ENCODE data around the gene SLC22A14. TPM values are rescaled to one million over a fixed set of nuclear protein-coding genes. Genes with fewer than 3 reads are reported as not detected.

Gene SLC22A14
- total RNA-seq, 1 experiment from 2014 or later = 0.22 TPM

- ATAC-seq (no peak), DNase-seq (ENCODE audit: low read depth, low spot score) (no peak)
- Histone ChIP-seq H3K79me2 (ENCODE audit: insufficient read depth, low read length) (no peaks in the 10 kb centered on the region), H3K9me2 (ENCODE audit: insufficient read depth) (no peaks in the 10 kb centered on the region), H2AFZ (ENCODE audit: low read depth, low read length, poor library complexity, severe bottlenecking) (no peak overlapping the region), H3K9me3 (ENCODE audit: control insufficient read depth in 1 of 2, insufficient read depth in 1 of 2, low read depth in 1 of 2, low read length in 2 of 2) (no peaks in the 10 kb centered on the region), H3K27ac (ENCODE audit: low read depth, low read length) (no peak overlapping the region), H3K36me3 (ENCODE audit: control insufficient read depth in 1 of 2, insufficient read depth in 2 of 2, low read length in 2 of 2) (no peaks in the 10 kb centered on the region), H3K4me3 (replicated peaks in 1 of 2; ENCODE audit: low read depth in 1 of 2, low read length in 2 of 2) (no peak overlapping the region), H3K4me2 (ENCODE audit: low read length) (no peak overlapping the region), H3K27me3 (ENCODE audit: insufficient read depth, low read length) (no peaks in the 10 kb centered on the region), H3K9ac (ENCODE audit: low read length) (no peak overlapping the region), H3K4me1 (ENCODE audit: control insufficient read depth in 1 of 2, insufficient read depth in 2 of 2, low read length in 2 of 2) (no peaks in the 10 kb centered on the region), H4K20me1 (ENCODE audit: insufficient read depth) (no peaks in the 10 kb centered on the region)
- CTCF ChIA-PET = no interaction called here
- BruUV-seq (replicated peaks) = no TSS peak
- no peak for TF ChIP-seq POLR2A (IDR thresholded peaks at IDR 0.05; ENCODE audit: borderline replicate concordance, extremely low read depth, insufficient read depth, insufficient read length)
- no peak for TF ChIP-seq JUND (IDR thresholded peaks at IDR 0.05)
- RAD21 ChIA-PET (ENCODE audit: low non-redundant PET in 1 of 2, low total read pairs in 2 of 2, uncharacterized antibody in 2 of 2, unreplicated experiment in 2 of 2) = no interaction called here
- intact Hi-C loops (cut with micrococcal nuclease) = no loop called here
- POLR2A ChIA-PET = no interaction called here
These were observed 5.8 kb upstream of the SLC22A14 start for GRCh38 chr3:38276081-38276916.

DNA sequence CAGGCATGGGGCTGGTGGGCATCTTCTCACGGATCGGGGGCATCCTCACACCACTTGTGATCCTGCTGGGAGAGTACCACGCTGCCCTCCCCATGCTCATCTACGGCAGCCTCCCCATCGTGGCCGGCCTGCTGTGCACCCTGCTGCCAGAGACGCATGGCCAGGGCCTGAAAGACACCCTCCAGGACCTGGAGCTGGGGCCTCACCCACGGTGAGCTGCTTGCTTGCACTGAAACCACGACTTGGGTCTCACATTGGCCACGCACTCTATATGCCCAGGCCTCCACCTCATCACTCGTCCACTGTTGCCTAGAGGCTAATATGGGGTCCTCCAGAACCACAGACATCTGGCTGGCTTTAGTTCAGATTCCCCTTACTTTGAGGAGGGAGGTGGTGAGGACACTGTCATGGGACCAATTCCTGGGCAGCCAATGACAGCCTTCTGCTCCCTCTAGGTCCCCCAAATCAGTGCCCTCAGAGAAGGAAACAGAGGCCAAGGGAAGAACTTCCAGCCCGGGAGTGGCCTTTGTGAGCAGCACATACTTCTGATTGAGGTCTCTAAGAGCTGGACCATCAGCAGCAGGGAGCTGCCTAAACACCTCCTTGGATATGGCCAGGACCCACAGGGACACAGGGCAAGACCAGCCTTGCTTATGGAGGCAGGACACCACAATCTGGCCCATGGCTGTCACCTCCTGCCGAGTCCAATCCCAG is 5.0 kb upstream of the SLC22A14 start:
- Histone ChIP-seq H3K36me3 (ENCODE audit: control insufficient read depth in 1 of 2, insufficient read depth in 2 of 2, low read length in 2 of 2) (no peaks in the 10 kb centered on the region), H3K27me3 (ENCODE audit: insufficient read depth, low read length) (no peaks in the 10 kb centered on the region), H4K20me1 (ENCODE audit: insufficient read depth) (no peaks in the 10 kb centered on the region), H3K9me3 (ENCODE audit: control insufficient read depth in 1 of 2, insufficient read depth in 1 of 2, low read depth in 1 of 2, low read length in 2 of 2) (no peaks in the 10 kb centered on the region), H3K27ac (ENCODE audit: low read depth, low read length) (no peak overlapping the region), H3K4me3 (replicated peaks in 1 of 2; ENCODE audit: low read depth in 1 of 2, low read length in 2 of 2) (no peak overlapping the region), H2AFZ (ENCODE audit: low read depth, low read length, poor library complexity, severe bottlenecking) (no peak overlapping the region), H3K9ac (ENCODE audit: low read length) (no peak overlapping the region), H3K9me2 (ENCODE audit: insufficient read depth) (no peaks in the 10 kb centered on the region), H3K79me2 (ENCODE audit: insufficient read depth, low read length) (no peaks in the 10 kb centered on the region), H3K4me1 (ENCODE audit: control insufficient read depth in 1 of 2, insufficient read depth in 2 of 2, low read length in 2 of 2) (no peaks in the 10 kb centered on the region), H3K4me2 (ENCODE audit: low read length) (no peak overlapping the region)
- DNase-seq (ENCODE audit: low read depth, low spot score) (no peak), ATAC-seq (no peak)
- ChIA-PET POLR2A (no interaction called here), CTCF (no interaction called here), RAD21 (ENCODE audit: low non-redundant PET in 1 of 2, low total read pairs in 2 of 2, uncharacterized antibody in 2 of 2, unreplicated experiment in 2 of 2) (no interaction called here)
- intact Hi-C loops (cut with micrococcal nuclease) = no loop called here
- no TSS peak for BruUV-seq (replicated peaks)
- no peak for TF ChIP-seq ZFX (IDR thresholded peaks at IDR 0.05)
- no peak for TF ChIP-seq POLR2A (IDR thresholded peaks at IDR 0.05; ENCODE audit: borderline replicate concordance, extremely low read depth, insufficient read depth, insufficient read length)
